Activated CD4-positive, CD25-positive, alpha-beta regulatory T cell (primary cell): ENCODE measurements around the gene UBB.

Experiments used
- DNase-seq, 4 experiments: peaks; one replicate each; lab custom pipeline; 2025; lab: John Stamatoyannopoulos, UW

UBB gene

GRCh38 chr17:16380640-16381495 is at the start of gene UBB:
TSS of gene UBB (plus strand) at chr17:16381091. CDS start at chr17:16381908, 817 bp downstream.
- peak; percentile 76 to 86 (median 81) for DNase-seq

DNA sequence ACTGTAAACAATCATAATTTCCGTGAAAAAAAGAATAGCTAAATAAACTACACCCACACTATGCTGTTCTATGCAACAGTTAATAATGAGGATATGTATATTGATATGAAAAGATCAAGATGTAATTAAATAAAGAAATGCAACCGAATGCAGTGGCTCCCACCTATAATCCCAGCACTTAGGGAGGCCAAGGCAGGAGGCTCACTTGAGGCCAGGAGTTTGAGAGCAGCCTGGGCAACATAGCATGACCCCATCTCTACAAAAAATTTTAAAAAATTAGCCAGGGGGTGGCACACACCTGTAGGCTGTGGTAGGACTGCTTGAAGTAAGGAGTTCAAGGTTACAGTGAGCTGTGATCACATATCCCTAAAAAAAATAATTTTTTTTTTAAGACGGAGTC is 42.5 kb upstream of the UBB start:
- no peak for DNase-seq

- DNase-seq: no peak
Observed at GRCh38 chr17:16339402-16339801, 41.5 kb upstream of the UBB start.

DNA sequence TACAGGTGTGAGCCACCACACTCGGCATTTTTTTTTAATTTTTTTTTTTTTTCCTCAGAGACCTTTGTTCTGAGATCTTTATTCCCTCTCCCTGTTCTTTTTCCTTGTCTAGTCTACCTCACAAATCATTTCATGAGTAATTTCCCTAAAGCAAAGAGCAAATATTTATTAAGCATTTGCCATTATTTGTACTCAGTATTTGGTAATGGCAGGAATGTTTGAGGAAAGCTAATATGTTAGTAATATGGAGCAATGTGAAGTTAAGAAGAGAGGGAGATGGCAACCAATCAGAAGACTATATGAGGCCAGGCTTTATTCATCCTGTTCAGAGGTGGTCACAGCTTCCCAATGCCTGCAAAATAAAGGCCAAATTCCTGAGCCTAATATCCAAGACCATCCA is 40.9 kb upstream of the UBB start:
- DNase-seq: no peak

DNA sequence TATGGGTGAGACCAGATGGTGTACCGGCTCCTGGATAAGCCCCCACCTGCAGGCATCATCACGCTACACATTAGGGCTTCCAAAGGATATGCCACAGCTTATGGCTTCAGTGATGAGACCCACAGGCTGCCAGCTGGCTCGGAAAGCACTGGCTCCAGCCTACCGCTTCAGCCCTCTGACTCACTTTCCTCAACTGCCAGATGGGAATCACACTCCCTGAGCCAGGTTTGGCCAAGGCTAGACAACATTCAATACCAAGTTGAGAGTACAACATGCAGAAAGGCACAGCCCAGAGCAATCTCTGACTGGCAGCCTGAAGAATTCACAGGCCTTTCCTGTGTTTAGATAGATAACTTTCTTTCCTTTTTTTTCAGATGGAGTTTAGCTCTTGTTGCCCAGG is 37.9 kb upstream of the UBB start:
- no peak for DNase-seq

GRCh38 chr17:16343569-16343968 is 37.3 kb upstream of the UBB start:
- no peak for DNase-seq

DNA sequence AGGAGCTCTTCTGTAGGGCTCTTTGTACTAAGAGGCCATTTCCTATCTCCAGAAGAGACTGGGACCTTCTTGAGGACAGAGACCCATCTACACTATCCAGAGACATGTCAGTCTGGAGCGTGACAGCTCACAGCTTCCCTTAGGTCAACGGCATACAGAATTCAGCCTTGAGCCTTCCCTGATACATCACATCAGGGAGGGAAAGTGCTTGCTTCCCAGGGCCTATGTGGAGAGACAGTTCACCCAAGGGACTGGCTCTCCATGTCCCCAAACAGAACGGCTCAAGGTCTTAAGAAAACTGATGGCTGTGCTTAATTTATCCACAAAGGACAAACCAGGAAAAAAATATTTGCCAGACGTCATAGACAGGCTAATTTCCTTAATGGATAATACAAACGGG is 35.3 kb upstream of the UBB start:
- no peak for DNase-seq

- DNase-seq: no peak
Observed at GRCh38 chr17:16346721-16347271, 34.1 kb upstream of the UBB start.

- DNase-seq: no peak
Observed at GRCh38 chr17:16348586-16348985, 32.3 kb upstream of the UBB start.

DNA sequence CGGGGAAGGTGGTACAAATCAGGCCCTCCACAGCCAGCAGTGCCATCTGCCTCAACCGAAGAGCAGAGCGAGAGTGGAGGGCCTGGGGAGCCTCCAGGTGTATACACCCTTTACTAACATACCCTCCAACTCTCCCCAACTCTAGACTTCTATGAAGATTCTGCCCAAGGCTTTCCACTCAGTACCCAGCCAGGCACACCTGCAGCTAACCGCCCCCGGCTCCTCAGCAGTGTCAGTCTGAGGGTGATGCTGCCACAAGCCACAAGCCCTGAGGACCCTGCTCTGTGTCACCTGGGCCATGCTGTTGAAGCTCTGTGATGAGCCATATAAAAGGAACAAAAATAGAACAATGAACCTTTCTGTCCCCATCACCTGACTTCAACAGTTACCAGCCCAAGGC is 31.5 kb upstream of the UBB start:
- no peak for DNase-seq

GRCh38 chr17:16351831-16352230 is 29.1 kb upstream of the UBB start:
- no peak for DNase-seq

GRCh38 chr17:16352303-16352666 is 28.6 kb upstream of the UBB start:
- peak in 1 of 4 experiments; percentile 5 for DNase-seq

GRCh38 chr17:16352667-16353316 is 28.1 kb upstream of the UBB start:
- DNase-seq: no peak

GRCh38 chr17:16353317-16354174 is 27.3 kb upstream of the UBB start, which contains the start of gene CENPV:
TSS of gene CENPV (minus strand) at chr17:16353469. CDS start at chr17:16353436, 33 bp downstream.
- DNase-seq: peak; percentile 41 to 52 (median 46)

- no peak for DNase-seq
Observed at GRCh38 chr17:16354585-16354984, 26.3 kb upstream of the UBB start.

DNA sequence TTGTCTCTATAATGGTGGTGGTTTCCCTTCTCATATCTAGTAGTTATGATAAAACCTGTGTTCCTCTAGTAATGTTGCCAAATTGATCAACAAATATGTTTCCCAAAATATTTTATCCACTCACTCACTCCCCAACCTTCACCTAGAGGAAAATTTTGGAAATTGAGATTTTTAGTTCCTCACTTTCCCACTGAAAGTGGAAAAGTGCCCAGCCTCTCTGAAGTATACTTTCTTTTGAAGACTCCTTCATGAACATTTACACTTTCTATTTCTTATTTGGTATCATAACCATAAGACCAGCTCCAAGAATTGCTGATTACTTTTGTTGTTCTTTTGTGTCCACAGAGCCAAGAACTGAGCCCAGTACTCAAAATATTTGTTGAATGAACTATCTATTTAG is 22.5 kb upstream of the UBB start:
- no peak for DNase-seq

- no peak for DNase-seq
Observed at GRCh38 chr17:16361874-16362273, 19.0 kb upstream of the UBB start.

GRCh38 chr17:16363749-16364536 is 16.9 kb upstream of the UBB start:
- DNase-seq: peak; percentile 42 to 58 (median 47)

GRCh38 chr17:16364625-16365024 is 16.3 kb upstream of the UBB start:
- DNase-seq: no peak

DNA sequence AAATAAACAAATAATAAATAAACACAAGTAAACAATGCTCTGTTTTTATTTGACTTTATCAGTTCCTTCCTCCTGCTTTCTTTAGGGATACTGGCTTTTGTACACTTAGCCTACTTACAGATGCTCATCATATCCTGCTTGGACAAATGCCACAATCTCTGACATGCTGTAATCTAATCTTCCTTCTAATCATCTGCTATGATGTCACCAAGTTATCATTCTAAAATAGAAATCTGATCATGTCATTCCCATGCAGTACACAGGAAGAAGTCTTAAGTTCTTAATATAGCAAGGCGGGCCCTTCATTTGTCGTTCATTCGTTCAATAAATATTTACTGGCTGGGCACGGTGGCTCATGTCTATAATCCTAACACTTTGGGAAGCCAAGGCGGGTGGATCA is 9.1 kb upstream of the UBB start:
- DNase-seq: no peak
